AG10803 (cell line): ENCODE measurements around the gene BCL11A.

Experiments used
- DNase-seq: peaks from one replicate; pipeline ENCODE4 v3.0.0; 2010; ENCODE audit warnings: low read depth
- H3K4me3 ChIP-seq: 2 replicates; pipeline ENCODE4 v1.5.1; 2011; ENCODE audit warnings: mild to moderate bottlenecking, low read length, control low read depth
- CTCF ChIP-seq: conservative IDR thresholded peaks from 2 replicates; pipeline ENCODE4 v1.5.1; 2011; ENCODE audit warnings: mild to moderate bottlenecking, low read length, control low read depth, inconsistent platforms

BCL11A gene

GRCh38 chr2:60589104-60589503, 35.6 kb upstream of the BCL11A start:
- no peak for TF ChIP-seq CTCF
- no peak overlapping the region for H3K4me3 ChIP-seq
- DNase-seq, result no peak

- DNase-seq, result no peak
- TF ChIP-seq CTCF, result no peak
- no peak overlapping the region for H3K4me3 ChIP-seq
These were observed 32.6 kb upstream of the BCL11A start for GRCh38 chr2:60586081-60586480.

GRCh38 chr2:60585276-60585675, 31.8 kb upstream of the BCL11A start:
- no peak for TF ChIP-seq CTCF
- DNase-seq, result no peak
- no peak overlapping the region for H3K4me3 ChIP-seq

GRCh38 chr2:60583604-60584003, 30.1 kb upstream of the BCL11A start:
- H3K4me3 ChIP-seq, result no peak overlapping the region
- no peak for DNase-seq
- TF ChIP-seq CTCF, result no peak

GRCh38 chr2:60581433-60582282, 28.2 kb upstream of the BCL11A start:
- peak; percentile 34 for DNase-seq
- peak overlapping the region; percentile 49 for H3K4me3 ChIP-seq
- peak; percentile 74 for TF ChIP-seq CTCF

GRCh38 chr2:60577682-60578283, 24.3 kb upstream of the BCL11A start:
- no peak for TF ChIP-seq CTCF
- no peak for DNase-seq
- H3K4me3 ChIP-seq, result no peak overlapping the region

- TF ChIP-seq CTCF, result no peak
- DNase-seq, result no peak
- H3K4me3 ChIP-seq, result no peak overlapping the region
These were observed 19.8 kb upstream of the BCL11A start for GRCh38 chr2:60573251-60573650.
